Measurements from ENCODE around the gene GATD1.
A peak's percentile ranks its signal among the peaks of the same experiment; 100 is the strongest.

GATD1 gene

DNA sequence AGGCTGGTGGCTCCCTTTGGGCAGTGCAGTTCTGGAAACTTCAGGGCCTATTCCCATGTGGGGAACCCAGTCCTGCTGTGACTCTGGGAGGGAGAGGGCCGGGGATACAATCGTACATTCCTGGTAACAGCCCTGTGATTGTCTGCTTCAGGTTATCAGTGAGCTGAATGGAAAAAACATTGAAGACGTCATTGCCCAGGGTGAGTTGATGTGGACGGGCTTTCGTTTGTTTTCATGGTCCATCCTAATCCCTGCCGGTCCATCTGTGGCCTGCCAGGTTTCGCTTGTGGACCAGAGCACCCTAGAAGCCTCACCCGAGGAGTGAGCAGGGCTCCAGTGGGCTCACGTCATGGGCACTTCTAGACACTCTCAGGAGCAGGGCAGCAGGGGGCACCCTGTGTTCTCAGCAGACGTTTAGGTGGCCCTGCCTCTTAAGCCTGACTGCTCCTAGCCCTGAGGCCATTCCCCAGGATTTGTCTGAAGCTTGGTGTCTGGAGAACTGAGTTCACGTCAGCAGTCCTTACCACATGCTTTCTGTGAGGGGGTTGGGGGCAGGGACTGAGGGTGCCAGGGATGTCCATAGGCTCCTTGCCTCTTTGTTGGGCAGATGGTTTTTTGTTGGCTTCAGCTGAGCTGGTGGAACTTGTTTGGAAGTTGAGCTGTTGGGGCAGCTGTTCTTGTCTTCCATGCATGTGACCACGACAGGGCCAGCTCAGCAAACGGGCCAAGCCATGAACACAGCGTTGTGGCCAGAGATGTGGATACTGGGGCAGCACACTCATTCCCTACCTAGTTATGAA is 34.4 kb upstream of the GATD1 start:
- DNase-seq: no peak

DNA sequence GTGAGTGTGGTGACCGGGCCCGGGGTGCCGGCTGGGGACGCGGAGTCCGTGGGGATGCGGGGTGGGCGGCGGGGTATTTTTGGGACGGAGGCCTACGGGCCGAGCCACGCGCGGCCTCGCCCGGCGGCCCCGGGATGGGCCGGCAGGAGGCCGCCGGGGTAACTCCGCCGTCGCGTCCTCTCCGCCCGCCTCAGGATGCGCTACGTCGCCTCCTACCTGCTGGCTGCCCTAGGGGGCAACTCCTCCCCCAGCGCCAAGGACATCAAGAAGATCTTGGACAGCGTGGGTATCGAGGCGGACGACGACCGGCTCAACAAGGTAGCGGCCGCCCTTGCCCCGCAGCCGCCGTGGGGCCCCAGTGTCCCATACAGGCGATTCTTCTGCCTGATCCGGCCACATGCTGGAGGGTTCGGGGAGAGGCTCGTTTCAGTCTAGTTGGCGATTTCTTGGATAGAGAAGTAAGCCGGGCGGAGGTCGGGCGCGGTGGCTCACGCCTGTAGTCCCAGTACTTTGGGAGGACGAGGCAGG is 32.8 kb upstream of the GATD1 start:
- DNase-seq: no peak

DNA sequence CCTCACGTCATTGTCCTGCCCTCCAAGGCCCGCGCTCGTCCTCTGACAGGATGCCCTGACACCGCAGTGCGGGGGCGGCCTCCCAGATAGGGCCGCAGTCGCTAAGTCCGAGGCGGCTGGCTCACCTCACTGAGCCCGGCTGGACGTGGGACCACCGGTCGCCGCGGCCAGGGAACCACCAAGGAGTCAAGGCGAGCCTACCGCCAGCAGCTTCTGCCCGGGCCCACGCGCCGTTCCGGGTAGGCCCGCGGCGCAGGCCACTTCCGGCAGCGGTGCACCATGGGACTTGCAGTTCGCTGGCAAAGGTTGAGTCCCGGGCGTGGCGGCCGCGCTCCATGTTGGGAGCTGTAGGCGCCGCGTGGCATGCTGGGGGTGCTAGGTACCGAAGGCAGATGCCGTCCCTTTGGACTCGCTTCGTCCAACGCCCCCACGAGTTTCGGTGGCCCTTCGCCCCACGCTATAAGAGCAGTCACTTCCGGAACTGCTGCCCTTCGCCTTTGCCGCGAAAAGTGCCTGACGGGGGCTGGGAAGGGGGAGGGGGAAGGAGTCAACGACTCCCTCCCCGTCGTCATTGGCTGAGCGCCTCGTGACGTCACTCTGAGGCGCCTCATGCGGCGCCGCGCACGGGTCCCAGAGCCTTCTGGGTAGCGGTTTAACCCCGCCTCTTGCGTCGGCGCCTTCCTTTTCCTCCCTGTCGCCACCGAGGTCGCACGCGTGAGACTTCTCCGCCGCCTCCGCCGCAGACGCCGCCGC is 32.2 kb upstream of the GATD1 start, which contains the start of gene RPLP2:
TSS of gene RPLP2 (plus strand) at position 681 of the 753 bp plus-strand sequence. CDS start 268 bp downstream, outside the sequence.
- DNase-seq: peak; percentile 97

- no peak for DNase-seq
Measured at GRCh38 chr11:808427-809286, 31.4 kb upstream of the GATD1 start.

- no peak for DNase-seq
Measured at GRCh38 chr11:804599-804964, 27.3 kb upstream of the GATD1 start.

- DNase-seq: no peak
Measured at GRCh38 chr11:803770-804598, 26.7 kb upstream of the GATD1 start.

- DNase-seq: no peak
Measured at GRCh38 chr11:803467-803742, 26.1 kb upstream of the GATD1 start.

- no peak for DNase-seq
Measured at GRCh38 chr11:802693-803466, 25.6 kb upstream of the GATD1 start.

DNA sequence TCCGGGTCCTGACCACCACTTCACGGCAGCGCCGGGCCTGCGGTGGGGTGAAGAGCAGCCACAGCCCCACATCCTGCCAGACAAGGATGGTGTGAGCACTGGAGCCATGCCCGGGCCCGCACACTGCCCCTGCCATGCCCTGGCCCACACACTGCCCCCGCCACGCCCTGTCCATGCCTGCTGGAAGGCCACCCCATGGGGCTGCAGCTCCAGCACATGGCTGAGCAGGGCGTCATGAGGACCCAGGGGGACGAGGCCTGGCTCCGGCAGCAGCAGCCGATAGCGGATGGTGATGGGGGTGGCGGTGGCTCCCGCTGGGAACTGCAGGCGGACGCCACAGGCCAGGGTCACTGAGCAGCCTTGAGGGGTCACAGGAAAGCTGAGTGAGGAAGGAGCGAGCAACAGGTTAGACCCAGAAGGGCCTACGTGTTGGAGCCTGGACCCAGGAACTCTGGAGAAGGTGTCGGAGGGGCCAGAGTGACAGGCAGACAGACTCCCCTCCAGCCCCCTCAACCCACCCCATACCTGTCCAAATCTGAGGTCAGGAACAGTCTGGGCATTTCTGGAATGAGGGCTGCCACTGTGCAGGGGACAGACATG is 24.8 kb upstream of the GATD1 start:
- no peak for DNase-seq

DNA sequence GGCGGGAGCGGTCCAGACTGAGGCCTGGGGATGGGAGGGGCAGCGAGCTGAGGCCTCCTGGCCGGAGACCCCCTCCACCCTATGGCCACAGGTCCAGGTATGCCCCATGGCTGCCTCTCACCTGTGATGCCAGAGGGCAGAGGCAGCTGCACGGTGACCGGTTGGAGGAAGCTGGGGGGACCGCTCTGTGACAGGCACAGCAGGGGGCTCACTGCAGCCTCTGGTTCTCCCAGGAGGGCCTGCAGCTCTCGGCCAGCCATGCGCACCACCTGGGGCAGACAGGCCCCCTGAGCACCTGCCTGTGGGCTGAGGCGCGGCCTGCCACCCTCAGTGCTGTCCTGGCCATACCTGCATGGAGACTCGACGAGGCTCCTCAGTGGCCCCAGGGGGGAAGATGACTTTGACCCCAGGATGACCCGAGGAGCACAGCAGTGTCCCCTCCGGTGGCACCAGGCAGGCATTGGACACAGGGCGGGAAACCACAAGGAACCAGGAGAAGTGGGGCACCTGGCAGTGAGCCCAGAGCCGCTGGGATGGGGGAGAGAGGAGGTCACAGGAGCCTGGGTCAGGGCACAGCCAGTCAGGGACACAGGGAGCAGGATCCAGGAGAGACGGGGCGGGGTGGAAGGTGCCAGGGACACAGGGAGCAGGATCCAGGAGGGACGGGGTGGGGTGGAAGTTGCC is 24.0 kb upstream of the GATD1 start:
- DNase-seq: no peak

DNA sequence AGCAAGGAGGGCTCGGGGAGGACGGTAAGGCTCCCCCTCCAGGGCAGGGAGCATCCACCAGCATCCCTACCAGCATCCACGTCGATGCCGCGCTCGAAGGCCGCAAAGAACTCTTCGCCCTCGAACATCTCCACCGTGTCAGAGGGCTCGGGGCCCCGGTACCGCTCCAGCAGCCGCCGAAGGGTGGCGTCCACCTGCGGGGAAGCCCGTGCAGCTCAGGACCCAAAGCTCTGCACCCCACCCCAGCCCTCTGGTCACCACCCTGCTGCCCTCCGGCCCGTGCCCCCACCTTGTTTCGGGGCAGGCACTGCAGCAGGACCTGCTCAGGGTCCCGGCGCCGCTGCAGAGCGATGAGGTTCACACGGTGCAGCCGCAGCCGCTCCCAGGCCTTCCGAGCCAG is 23.2 kb upstream of the GATD1 start:
- no peak for DNase-seq

DNA sequence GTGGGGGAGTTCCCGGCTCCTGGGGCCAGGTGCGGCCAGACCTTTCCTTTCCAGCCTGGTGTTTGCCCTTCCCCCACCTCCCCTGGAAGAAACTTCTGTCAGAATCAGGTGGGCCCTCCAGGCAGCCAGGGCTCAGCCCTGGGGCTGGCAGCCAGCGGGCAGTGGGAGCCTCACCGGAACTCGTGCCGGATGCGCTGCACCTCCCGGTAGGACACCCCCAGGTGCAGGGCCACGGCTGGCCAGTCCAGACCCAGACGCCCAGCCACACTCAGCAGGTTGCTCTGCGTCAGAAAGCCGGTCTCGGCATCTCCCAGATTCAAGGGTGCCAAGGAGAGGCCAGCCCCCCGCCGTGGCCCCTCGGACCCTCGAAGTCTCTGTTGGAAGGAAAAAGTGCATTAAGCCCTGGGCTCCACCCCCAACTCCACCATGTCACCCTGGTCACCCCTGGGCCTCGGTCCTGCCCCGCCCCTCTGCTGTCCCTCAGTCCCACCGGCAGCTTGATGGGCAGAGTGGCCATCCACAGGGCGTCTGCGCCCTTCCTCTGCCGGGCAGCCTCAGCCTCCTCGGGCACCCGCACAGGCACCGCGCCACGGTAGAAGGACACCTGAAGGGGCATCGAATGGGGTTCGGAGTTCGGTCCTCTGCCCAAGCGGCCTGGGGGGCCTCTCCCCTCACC is 22.5 kb upstream of the GATD1 start:
- no peak for DNase-seq

GRCh38 chr11:798093-798713 is 20.9 kb upstream of the GATD1 start, which contains the start of gene SLC25A22:
Gene SLC25A22, minus strand, starts transcription at chr11:798281. Its CDS starts 3,275 bp downstream, at chr11:795006.
- peak; percentile 63 for DNase-seq

GRCh38 chr11:797296-798092 is 20.2 kb upstream of the GATD1 start:
- peak; percentile 60 for DNase-seq

DNA sequence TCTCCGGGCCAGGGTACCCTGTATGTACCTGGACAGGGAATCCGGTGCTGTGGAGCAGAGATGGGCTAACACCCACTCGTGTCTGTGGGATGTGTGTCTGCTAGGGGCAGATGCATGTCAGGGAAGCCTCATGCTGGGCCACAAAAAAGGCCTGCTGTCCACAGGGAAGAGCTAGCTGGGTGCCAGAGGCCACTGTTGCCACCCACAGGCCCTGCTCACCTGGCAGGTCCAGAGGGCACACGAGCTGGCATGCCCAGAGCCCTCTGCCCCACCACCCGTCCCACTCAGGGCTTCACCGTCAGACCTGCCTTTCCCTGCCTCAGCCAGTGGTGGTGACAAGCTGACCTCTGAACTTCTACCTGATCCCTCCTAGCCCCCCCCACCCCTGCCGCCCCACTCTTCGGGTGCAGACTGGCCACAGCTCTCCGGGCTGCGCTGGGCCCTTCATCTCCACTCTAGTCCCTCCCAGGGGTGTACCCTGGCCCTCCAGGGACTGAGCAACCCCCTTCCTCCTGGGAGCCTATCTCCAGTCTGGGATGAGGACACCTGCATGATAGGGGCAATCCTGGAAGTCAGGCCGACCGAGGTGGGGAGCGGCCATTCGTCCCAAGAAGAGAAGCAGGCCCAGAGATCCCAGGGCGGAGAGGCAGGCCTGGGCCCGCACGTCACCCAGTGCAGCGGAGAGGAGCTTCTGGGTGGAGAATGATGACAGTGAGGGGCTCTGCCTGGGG is 19.4 kb upstream of the GATD1 start:
- DNase-seq: no peak

- DNase-seq: peak; percentile 75
Measured at GRCh38 chr11:795634-796564, 18.6 kb upstream of the GATD1 start.

Data from MV-4-11 (cell line).